HepG2 (cell line): Measurements from ENCODE around the gene USP35. TPM values are rescaled to one million over a fixed set of nuclear protein-coding genes. Genes with fewer than 3 reads are reported as not detected.
A peak's percentile ranks its signal among the peaks of the same experiment; 100 is the strongest.

Experiments used
- ATAD3A ChIP-seq: sonication (generic); formaldehyde crosslinking; IDR thresholded peaks from 2 replicates; pipeline ENCODE4 v1.4.0; 2020; ENCODE audit warnings: missing genetic modification reagents
- CEBPG ChIP-seq: IDR thresholded peaks from 2 replicates; pipeline ENCODE4 v1.6.1; 2016
- HMGXB4 ChIP-seq, 2 experiments: sonication (generic) in 1 of 2; formaldehyde crosslinking in 1 of 2; IDR thresholded peaks; 2 replicates each; pipeline versions ENCODE4 v1.4.0 to v1.6.1; 2018 to 2020; ENCODE audit warnings: missing genetic modification reagents in 2 of 2, borderline replicate concordance in 1 of 2, low read depth in 1 of 2, mild to moderate bottlenecking in 1 of 2, missing biosample characterization in 1 of 2
- MLX ChIP-seq: IDR thresholded peaks from 2 replicates; pipeline ENCODE4 v1.6.1; 2016
- NFE2 ChIP-seq: sonication (generic); formaldehyde crosslinking; IDR thresholded peaks from 2 replicates; pipeline ENCODE4 v1.4.0; 2020; ENCODE audit warnings: missing genetic modification reagents
- NONO ChIP-seq, 2 experiments: fragments of 450-650 bp in 1 of 2; sonication (generic) in 1 of 2; formaldehyde crosslinking in 1 of 2; IDR thresholded peaks in 1 of 2; conservative IDR thresholded peaks in 1 of 2; 2 replicates each; pipeline versions ENCODE4 v1.6.1 to v1.8.0; 2017 to 2022; ENCODE audit warnings: mild to moderate bottlenecking in 1 of 2, missing genetic modification reagents in 1 of 2, moderate library complexity in 1 of 2
- NPAS2 ChIP-seq: sonication (generic); formaldehyde crosslinking; IDR thresholded peaks from 2 replicates; pipeline ENCODE4 v1.8.0; 2022; ENCODE audit warnings: mild to moderate bottlenecking, missing genetic modification reagents, borderline replicate concordance
- SAFB2 ChIP-seq: sonication (generic); formaldehyde crosslinking; IDR thresholded peaks from 2 replicates; pipeline ENCODE4 v1.5.1; 2020; ENCODE audit warnings: missing genetic modification reagents, low read depth, mild to moderate bottlenecking, borderline replicate concordance
- SMC3 ChIP-seq: IDR thresholded peaks from 2 replicates; pipeline ENCODE4 v1.6.1; 2011; ENCODE audit warnings: low read length, improper control_type of control experiment
- SNAI1 ChIP-seq: sonication (generic); formaldehyde crosslinking; IDR thresholded peaks from 2 replicates; pipeline ENCODE4 v1.5.0; 2020; ENCODE audit warnings: mild to moderate bottlenecking, missing genetic modification reagents, borderline replicate concordance
- SNRNP70 ChIP-seq: fragments of 200-400 bp; formaldehyde crosslinking; IDR thresholded peaks from 2 replicates; pipeline ENCODE4 v1.6.1; 2017; ENCODE audit warnings: mild to moderate bottlenecking, low read depth, low read length, moderate library complexity
- STAT6 ChIP-seq: sonication (generic); formaldehyde crosslinking; IDR thresholded peaks from 2 replicates; pipeline ENCODE4 v1.4.0; 2020; ENCODE audit warnings: missing genetic modification reagents, mild to moderate bottlenecking, borderline replicate concordance
- SUZ12 ChIP-seq: fragments of 150-350 bp; IDR thresholded peaks from 2 replicates; pipeline ENCODE4 v1.6.1; 2014; ENCODE audit warnings: low read depth, low read length
- ZEB1 ChIP-seq: IDR thresholded peaks from 2 replicates; pipeline ENCODE4 v1.6.1; 2012; ENCODE audit warnings: mild to moderate bottlenecking, low read depth, inconsistent platforms; ENCODE audit not compliant: insufficient replicate concordance
- ZNF225 ChIP-seq: sonication (generic); formaldehyde crosslinking; IDR thresholded peaks from 2 replicates; pipeline ENCODE4 v1.4.0; 2020; ENCODE audit warnings: mild to moderate bottlenecking, missing genetic modification reagents
- ZNF414 ChIP-seq: sonication (generic); formaldehyde crosslinking; IDR thresholded peaks from 2 replicates; pipeline ENCODE4 v1.5.0; 2020; ENCODE audit warnings: missing genetic modification reagents
- ZNF503 ChIP-seq: sonication (generic); formaldehyde crosslinking; IDR thresholded peaks from 2 replicates; pipeline ENCODE4 v1.4.0; 2020; ENCODE audit warnings: missing genetic modification reagents
- ZNF552 ChIP-seq: sonication (generic); formaldehyde crosslinking; IDR thresholded peaks from 2 replicates; pipeline ENCODE4 v1.9.0; 2022; ENCODE audit warnings: missing genetic modification reagents, mild to moderate bottlenecking, borderline replicate concordance
- ZNF563 ChIP-seq: sonication (generic); formaldehyde crosslinking; IDR thresholded peaks from 2 replicates; pipeline ENCODE4 v1.8.0; 2022; ENCODE audit warnings: mild to moderate bottlenecking, moderate library complexity, missing genetic modification reagents
- ZNF768 ChIP-seq: sonication (generic); formaldehyde crosslinking; IDR thresholded peaks from 2 replicates; pipeline ENCODE4 v1.4.0; 2020; ENCODE audit warnings: missing genetic modification reagents
- polyA plus RNA-seq, 8 experiments: library from polyadenylated mRNA; depleted of rRNA in 3 of 8; stranded (reverse) in 7 of 8; unstranded in 1 of 8; fragments of >200 nt; fragmentation: Illumina TruSeq in 4 of 8; extraction: Trizol in 4 of 8; gene quantifications; 2 replicates each; pipeline versions ENCODE4 v1.2.1 to v1.2.3, GENCODE V29; 2011 to 2016; ENCODE audit warnings: low read depth in 4 of 8, missing spikeins in 1 of 8, mixed read lengths in 1 of 8; ENCODE audit not compliant: insufficient read depth in 1 of 8
- total RNA-seq, 5 experiments: library from RNA; depleted of rRNA; stranded (reverse); fragments of >200 nt; fragmentation: Illumina TruSeq; extraction: Trizol; gene quantifications; 2 replicates each; pipeline ENCODE4 v1.2.3, GENCODE V29; 2016; ENCODE audit warnings: low read depth in 1 of 5

The USP35 gene
- total and polyA plus RNA-seq, 2 of the 13 experiments (the other 11 are each of a cell fraction or from before 2014, with no cell fraction given), result 4.6 to 7.7 TPM

- TF ChIP-seq ZNF503 (CRISPR knock-in tag), result peak; percentile 62; the same call in 1 of the 2 replicates
- no peak for TF ChIP-seq HMGXB4 (CRISPR knock-in tag; IDR thresholded peaks at IDR 0.05; ENCODE audit: borderline replicate concordance in 1 of 2, low read depth in 1 of 2)
- TF ChIP-seq SNAI1 (CRISPR knock-in tag), result no peak
- TF ChIP-seq ATAD3A (CRISPR knock-in tag), result no peak
- TF ChIP-seq ZNF552, result no peak
- no peak for TF ChIP-seq STAT6 (CRISPR knock-in tag)
- no peak; the same call in 1 of the 2 replicates for TF ChIP-seq ZNF768
- TF ChIP-seq SUZ12, result no peak
- TF ChIP-seq SAFB2 (CRISPR knock-in tag), result no peak
- no peak for TF ChIP-seq NFE2
- 0 out of 2 replicates have a peak, but pooled peaks have one; percentile 8 for TF ChIP-seq SMC3
- TF ChIP-seq ZEB1, result peak; percentile 41
- peak; percentile 88 for TF ChIP-seq CEBPG (CRISPR knock-in tag)
- TF ChIP-seq ZNF414 (CRISPR knock-in tag), result peak; percentile 69; the same call in 1 of the 2 replicates
- TF ChIP-seq ZNF225 (CRISPR knock-in tag), result no peak
- no peak for TF ChIP-seq SNRNP70
- no peak for TF ChIP-seq NPAS2
- TF ChIP-seq NONO (IDR thresholded peaks at IDR 0.05), result no peak
- TF ChIP-seq NONO (CRISPR knock-in tag; conservative IDR thresholded peaks at IDR 0.05), result peak; percentile 49; the same call in 1 of the 2 replicates
- TF ChIP-seq MLX (CRISPR knock-in tag), result no peak
- no peak for TF ChIP-seq ZNF563 (CRISPR knock-in tag)
Measured at GRCh38 chr11:78170874-78171549, 17.7 kb upstream of the USP35 start (continued).
